ENCODE measurements around the gene CKB.

CKB gene

DNA sequence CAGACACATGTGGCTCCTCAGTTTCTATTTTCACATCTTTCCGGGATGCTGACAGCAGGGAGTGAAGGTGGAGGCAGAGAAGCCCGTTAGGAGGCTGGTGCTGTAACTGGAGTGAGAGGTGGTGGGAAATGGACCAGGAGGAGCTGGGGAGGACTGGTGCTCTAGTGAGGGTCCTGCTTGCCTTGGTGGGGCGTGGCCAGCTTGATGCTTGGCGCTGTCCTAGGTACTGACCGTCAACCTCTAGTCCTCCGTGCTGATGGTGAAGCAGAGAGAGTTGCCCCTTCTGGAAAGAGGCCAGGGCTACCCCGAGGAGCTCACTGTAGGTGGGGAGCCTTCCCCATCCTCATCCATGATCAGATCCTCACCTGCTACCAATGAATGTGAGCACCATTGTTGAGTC is 7.8 kb upstream of the CKB start:
- peak overlapping the region; percentile 90 for H3K4me3 ChIP-seq (ENCODE audit: low read length)
- TF ChIP-seq, protein P1, sequence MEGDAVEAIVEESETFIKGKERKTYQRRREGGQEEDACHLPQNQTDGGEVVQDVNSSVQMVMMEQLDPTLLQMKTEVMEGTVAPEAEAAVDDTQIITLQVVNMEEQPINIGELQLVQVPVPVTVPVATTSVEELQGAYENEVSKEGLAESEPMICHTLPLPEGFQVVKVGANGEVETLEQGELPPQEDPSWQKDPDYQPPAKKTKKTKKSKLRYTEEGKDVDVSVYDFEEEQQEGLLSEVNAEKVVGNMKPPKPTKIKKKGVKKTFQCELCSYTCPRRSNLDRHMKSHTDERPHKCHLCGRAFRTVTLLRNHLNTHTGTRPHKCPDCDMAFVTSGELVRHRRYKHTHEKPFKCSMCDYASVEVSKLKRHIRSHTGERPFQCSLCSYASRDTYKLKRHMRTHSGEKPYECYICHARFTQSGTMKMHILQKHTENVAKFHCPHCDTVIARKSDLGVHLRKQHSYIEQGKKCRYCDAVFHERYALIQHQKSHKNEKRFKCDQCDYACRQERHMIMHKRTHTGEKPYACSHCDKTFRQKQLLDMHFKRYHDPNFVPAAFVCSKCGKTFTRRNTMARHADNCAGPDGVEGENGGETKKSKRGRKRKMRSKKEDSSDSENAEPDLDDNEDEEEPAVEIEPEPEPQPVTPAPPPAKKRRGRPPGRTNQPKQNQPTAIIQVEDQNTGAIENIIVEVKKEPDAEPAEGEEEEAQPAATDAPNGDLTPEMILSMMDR (conservative IDR thresholded peaks at IDR 0.05; ENCODE audit: low read depth, low read length) = no peak
- DNase-seq (ENCODE audit: low read depth) = no peak

DNA sequence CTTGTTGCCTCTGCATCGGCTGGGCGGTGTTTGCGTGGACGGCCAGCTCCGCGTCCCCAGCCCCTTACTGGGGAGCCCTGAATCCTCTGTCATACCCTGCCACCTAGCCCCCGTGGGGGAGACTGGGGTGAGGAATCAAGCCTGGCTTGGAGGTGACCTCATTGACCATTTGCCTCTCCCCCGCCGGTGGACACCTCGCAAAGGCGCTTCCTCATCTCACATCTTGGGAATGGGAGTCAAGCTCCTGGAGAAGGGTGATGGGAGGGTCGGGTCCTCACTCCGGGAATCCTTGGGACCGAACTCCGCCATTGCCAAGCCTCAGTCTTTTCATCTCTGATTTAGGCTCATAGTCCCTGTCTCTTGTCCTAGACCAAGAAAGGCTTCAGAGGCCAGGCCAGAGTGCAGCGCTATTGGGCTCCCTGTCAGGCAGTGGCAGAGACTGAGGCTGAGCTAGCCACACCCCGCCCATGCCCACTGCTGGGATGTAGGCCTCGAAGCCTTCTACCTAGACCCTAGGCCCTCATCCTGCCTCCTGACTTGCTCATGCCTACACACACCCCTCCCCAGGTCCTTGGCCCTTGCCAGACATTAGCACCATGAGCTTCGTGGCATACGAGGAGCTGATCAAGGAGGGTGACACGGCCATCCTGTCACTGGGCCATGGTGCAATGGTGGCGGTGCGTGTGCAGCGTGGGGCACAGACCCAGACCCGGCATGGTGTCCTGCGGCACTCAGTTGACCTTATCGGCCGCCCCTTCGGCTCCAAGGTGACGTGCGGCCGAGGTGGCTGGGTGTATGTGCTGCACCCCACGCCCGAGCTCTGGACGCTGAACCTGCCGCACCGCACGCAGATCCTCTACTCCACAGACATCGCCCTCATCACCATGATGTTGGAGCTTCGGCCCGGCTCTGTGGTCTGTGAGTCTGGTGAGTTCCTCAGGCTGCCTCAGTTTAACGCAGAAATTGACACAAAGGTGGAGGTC is 7.0 kb upstream of the CKB start:
- H3K4me3 ChIP-seq (ENCODE audit: low read length) = peak overlapping the region; percentile 90
- DNase-seq (ENCODE audit: low read depth) = no peak
- TF ChIP-seq, protein P1 (conservative IDR thresholded peaks at IDR 0.05; ENCODE audit: low read depth, low read length) = no peak

DNA sequence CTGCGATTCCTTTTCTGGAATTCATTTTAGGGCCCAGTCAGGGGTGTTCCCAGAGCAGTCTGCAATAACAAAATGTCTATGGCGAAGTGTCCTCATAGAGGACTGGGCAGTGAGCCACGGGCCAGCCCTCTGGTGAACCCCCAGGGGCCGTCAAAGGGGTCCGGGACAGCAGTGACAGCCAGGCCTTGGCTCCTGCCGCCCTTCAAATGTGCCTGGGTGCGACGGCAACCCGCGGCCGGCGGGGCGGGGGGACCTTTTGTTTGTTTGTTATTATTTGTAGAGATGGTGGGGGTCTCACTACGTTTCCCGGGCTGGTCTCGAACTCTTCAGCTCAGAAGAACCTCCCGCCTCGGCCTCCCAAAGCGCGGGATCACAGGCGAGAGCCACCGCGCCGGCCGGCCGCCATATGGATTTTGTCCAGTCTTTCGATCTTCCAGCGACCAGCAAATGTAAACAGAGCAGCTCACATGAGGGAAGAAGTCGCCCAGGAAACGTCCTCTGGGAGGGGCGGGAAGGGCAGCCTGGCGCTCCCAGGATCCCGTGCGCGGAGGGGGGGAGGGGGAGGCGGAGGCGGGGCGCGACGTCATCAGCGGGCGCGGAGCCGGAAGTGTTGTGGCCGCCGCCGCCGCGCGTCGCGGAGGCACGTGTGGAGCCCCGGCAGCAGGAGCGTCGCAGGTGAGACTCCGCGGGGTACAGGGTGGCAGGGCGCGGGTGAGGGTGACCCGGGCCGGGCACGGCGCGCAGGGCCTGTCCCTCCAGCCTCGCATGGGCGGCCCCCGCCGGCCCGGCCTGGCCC is 6.2 kb upstream of the CKB start, which contains the start of gene TRMT61A:
Gene TRMT61A, plus strand, starts transcription at position 610 of the 796 bp plus-strand sequence. CDS start 783 bp downstream, outside the sequence.
- no peak for DNase-seq (ENCODE audit: low read depth)
- peak within 1 kb of the TSS; percentile 90 for H3K4me3 ChIP-seq (ENCODE audit: low read length)
- TF ChIP-seq, protein P1 (conservative IDR thresholded peaks at IDR 0.05; ENCODE audit: low read depth, low read length) = no peak

DNA sequence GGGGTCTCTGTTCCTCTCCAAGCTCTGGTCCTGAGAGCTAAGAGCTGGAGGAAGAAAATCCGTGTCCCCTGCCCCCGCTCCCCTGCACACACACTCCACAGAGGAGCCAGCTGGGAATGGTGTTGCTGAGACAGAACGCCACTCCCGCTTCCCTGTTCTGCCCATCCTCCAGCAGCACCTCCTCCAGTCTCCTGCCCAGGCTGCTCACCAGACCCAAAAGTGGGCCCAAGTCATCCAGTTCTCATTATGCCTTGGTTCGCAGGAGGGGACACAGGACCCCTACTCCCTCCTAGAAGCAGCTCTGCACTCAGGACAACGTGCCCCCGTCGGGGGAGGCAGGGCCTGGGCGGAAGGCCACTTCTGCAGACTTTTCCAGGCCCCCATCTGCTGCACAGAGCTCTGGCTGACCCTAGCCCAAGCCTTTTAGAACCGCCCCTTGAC is 5.5 kb upstream of the CKB start:
- DNase-seq (ENCODE audit: low read depth) = no peak
- peak overlapping the region; percentile 61 for H3K4me3 ChIP-seq (ENCODE audit: low read length)
- TF ChIP-seq, protein P1 (conservative IDR thresholded peaks at IDR 0.05; ENCODE audit: low read depth, low read length) = no peak

DNA sequence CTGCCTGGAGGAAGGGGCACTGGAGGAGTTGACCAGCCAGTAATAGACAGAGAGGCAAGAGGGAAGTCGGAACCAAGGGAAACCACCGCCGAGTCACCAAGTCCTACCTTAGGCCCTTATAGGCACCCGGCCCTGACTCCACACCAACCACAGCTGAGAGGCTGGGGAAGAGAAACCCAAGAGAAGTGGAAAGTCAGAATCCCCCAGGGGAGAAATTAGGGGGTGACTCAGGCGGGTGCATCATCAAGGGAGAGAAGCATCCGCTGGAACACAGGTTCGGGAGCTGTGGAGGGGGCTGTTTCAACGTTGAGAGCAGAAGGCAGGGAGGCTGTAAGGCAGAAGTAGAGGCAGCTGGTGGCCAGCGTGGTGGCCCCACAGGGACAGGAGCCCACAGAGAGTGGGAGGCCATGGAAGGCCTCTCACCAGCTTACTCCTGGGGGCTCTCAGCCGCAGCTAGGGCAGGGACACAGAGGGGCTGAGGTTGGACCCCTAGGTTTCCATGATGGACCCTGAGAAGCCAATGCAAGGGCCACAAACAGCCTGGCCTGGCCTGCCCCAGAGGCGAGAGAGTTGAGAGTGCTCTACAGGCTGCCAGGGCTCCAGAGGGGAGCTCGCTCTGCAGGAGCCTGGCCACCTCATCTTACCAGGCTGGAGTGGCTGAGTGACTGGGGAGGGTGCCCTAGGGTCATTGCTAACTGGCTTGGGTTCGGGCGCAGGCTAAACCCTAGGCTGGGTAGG is 4.9 kb upstream of the CKB start:
- H3K4me3 ChIP-seq (ENCODE audit: low read length) = no peak overlapping the region
- DNase-seq (ENCODE audit: low read depth) = no peak
- TF ChIP-seq, protein P1 (conservative IDR thresholded peaks at IDR 0.05; ENCODE audit: low read depth, low read length) = no peak

DNA sequence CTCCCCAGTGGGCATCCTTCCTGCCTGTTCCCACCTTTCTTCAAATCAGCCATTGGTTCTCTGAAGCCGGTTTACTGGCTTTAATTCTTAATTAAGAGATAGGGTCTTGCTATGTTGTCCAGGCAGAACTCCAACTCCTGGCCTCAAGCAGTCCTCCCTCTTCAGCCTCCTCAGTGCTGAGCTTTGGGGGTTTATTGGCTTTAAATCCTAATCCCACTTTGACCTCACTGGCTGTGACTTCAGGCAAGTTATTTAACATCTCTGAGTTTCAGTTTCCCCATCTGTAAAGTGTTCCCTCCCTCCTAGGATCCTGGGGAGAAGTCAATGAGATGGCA is 4.3 kb upstream of the CKB start:
- TF ChIP-seq, protein P1 (conservative IDR thresholded peaks at IDR 0.05; ENCODE audit: low read depth, low read length) = no peak
- H3K4me3 ChIP-seq (ENCODE audit: low read length) = no peak overlapping the region
- no peak for DNase-seq (ENCODE audit: low read depth)
